B cell (primary cell): ENCODE data around the gene PRKN. TPM values are rescaled to one million over a fixed set of nuclear protein-coding genes. Genes with fewer than 3 reads are reported as not detected.

Experiments
- ATAC-seq: fragments of 200-7000 bp; cut with Tn5 transposase; one replicate; pipeline ENCODE4 v1.10.0; 2021; ENCODE audit warnings: low read depth, mild to moderate bottlenecking, moderate number of reproducible peaks, moderate library complexity
- CTCF ChIA-PET: fragments of 350-600 bp; sonication (Branson Sonifier 250); formaldehyde crosslinking; loops from one replicate; lab custom pipeline; 2021; ENCODE audit warnings: antibody characterized with exemption, inconsistent platforms; lab: Charles Lee
- POLR2A ChIA-PET: fragments of 350-600 bp; sonication (Branson Sonifier 250); formaldehyde crosslinking; loops from one replicate; lab custom pipeline; 2021; ENCODE audit warnings: antibody characterized with exemption; lab: Charles Lee
- DNase-seq: peaks from one replicate; pipeline ENCODE4 v3.0.0; 2013
- H2AFZ ChIP-seq: 2 replicates; pipeline ENCODE4 v1.6.1; 2012; ENCODE audit warnings: mild to moderate bottlenecking, low read depth, low read length; ENCODE audit not compliant: insufficient read depth, poor library complexity, severe bottlenecking
- H3K27ac ChIP-seq, 2 donors: 1 replicate in 1 of 2; 2 replicates in 1 of 2; pipeline ENCODE4 v1.5.1; 2012 to 2013; ENCODE audit warnings: low read length in 2 of 2, mild to moderate bottlenecking in 2 of 2, moderate library complexity in 1 of 2
- H3K27me3 ChIP-seq, 4 experiments: fragments of 200-600 bp in 1 of 4; sonication (generic) in 1 of 4; replicated peaks in 1 of 4; 1 replicate in 2 of 4; 2 replicates in 2 of 4; pipeline versions ENCODE4 v1.6.1 to v1.7.0; 2013 to 2016; ENCODE audit warnings: low read length in 3 of 4, mild to moderate bottlenecking in 2 of 4, mixed read lengths in 1 of 4, moderate library complexity in 1 of 4; ENCODE audit not compliant: insufficient read depth in 4 of 4, control insufficient read depth in 3 of 4; ENCODE audit errors: control extremely low read depth in 1 of 4
- H3K36me3 ChIP-seq, 2 experiments: replicated peaks in 1 of 2; 1 replicate in 1 of 2; 2 replicates in 1 of 2; pipeline versions ENCODE4 v1.6.1 to v1.7.1; 2013; ENCODE audit warnings: low read length in 1 of 2; ENCODE audit not compliant: insufficient read depth in 2 of 2, control insufficient read depth in 1 of 2; ENCODE audit errors: control extremely low read depth in 1 of 2, extremely low read depth in 1 of 2
- H3K4me1 ChIP-seq, 2 donors: fragments of 200-600 bp in 1 of 2; sonication (generic) in 1 of 2; 1 replicate in 1 of 2; 2 replicates in 1 of 2; pipeline versions ENCODE4 v1.5.1 to v1.6.1; 2013 to 2017; ENCODE audit warnings: low read length in 2 of 2; ENCODE audit not compliant: control insufficient read depth in 2 of 2, insufficient read depth in 2 of 2
- H3K4me2 ChIP-seq: replicated peaks from 2 replicates; pipeline ENCODE3; 2012; ENCODE audit warnings: mild to moderate bottlenecking, low read depth, low read length; ENCODE audit not compliant: poor library complexity, severe bottlenecking
- H3K4me3 ChIP-seq, 5 experiments: fragments of 200-600 bp in 1 of 5; sonication (generic) in 1 of 5; 1 replicate in 3 of 5; 2 replicates in 2 of 5; pipeline versions ENCODE4 v1.5.1 to v1.7.0; 2011 to 2016; ENCODE audit warnings: low read length in 4 of 5, mild to moderate bottlenecking in 4 of 5, low read depth in 2 of 5, control low read depth in 1 of 5, moderate library complexity in 1 of 5; ENCODE audit not compliant: insufficient read depth in 1 of 5; ENCODE audit errors: control extremely low read depth in 1 of 5, extremely low read depth in 1 of 5
- H3K79me2 ChIP-seq: fragments of 200-600 bp; sonication (generic); one replicate; pipeline ENCODE4 v1.6.0; 2016; ENCODE audit warnings: low read length; ENCODE audit not compliant: control insufficient read depth, insufficient read depth
- H3K9ac ChIP-seq: fragments of 200-600 bp; sonication (generic); 2 replicates; pipeline ENCODE4 v1.6.1; 2017; ENCODE audit warnings: mild to moderate bottlenecking, low read length, moderate library complexity
- H3K9me3 ChIP-seq, 3 donors: one replicate each; pipeline versions ENCODE4 v1.6.1 to v1.7.1; 2013; ENCODE audit warnings: low read length in 2 of 3; ENCODE audit not compliant: control insufficient read depth in 2 of 3, insufficient read depth in 1 of 3; ENCODE audit errors: control extremely low read depth in 1 of 3
- H4K20me1 ChIP-seq: 2 replicates; pipeline ENCODE4 v1.6.0; 2012; ENCODE audit warnings: mild to moderate bottlenecking, low read length; ENCODE audit not compliant: insufficient read depth, control insufficient read depth, poor library complexity, severe bottlenecking
- H3K27ac Mint-ChIP-seq: one replicate; pipeline ENCODE4 v1.8.0; 2021; ENCODE audit warnings: mixed read lengths
- H3K27me3 Mint-ChIP-seq: one replicate; pipeline ENCODE4 v1.8.0; 2021; ENCODE audit warnings: mixed read lengths
- H3K4me1 Mint-ChIP-seq: one replicate; pipeline ENCODE4 v1.8.0; 2021; ENCODE audit warnings: mixed read lengths
- H3K4me3 Mint-ChIP-seq: one replicate; pipeline ENCODE4 v1.8.0; 2021; ENCODE audit warnings: mixed read lengths
- H3K9me3 Mint-ChIP-seq: one replicate; pipeline ENCODE4 v1.8.0; 2022; ENCODE audit warnings: mixed read lengths; ENCODE audit not compliant: insufficient read depth
- CTCF ChIP-seq: fragments of 200-600 bp; IDR thresholded peaks from one replicate; pipeline ENCODE4 v1.8.0; 2022; ENCODE audit warnings: antibody characterized with exemption, mild to moderate bottlenecking
- EZH2 ChIP-seq: IDR thresholded peaks from 2 replicates; pipeline ENCODE4 v1.6.1; 2012; ENCODE audit warnings: borderline replicate concordance, low read depth, mild to moderate bottlenecking, moderate library complexity, low read length; ENCODE audit not compliant: insufficient read depth, poor library complexity, severe bottlenecking
- WGBS: methylation state at CpG from one replicate; pipeline ENCODE4 v1.1.5; 2013; ENCODE audit warnings: missing lambda C conversion rate; ENCODE audit not compliant: insufficient coverage; 5-methylcytosine and 5-hydroxymethylcytosine counted together
- intact Hi-C: fragments of 100-400 bp; cut with micrococcal nuclease; formaldehyde crosslinking; loops from one replicate; pipeline ENCODE4 v1.10.0; 2022
- polyA plus RNA-seq: library from polyadenylated mRNA; depleted of rRNA; stranded (reverse); fragments of >200 nt; gene quantifications from 2 replicates; pipeline ENCODE4 v1.2.3, GENCODE V29; 2012
- total RNA-seq, 2 donors: library from RNA; stranded (reverse); fragments of 120-200 nt in 1 of 2; gene quantifications; 1 replicate in 1 of 2; 2 replicates in 1 of 2; pipeline versions ENCODE4 v1.2.3 to v1.2.4, GENCODE V29; 2013 to 2022

The PRKN gene
- total and polyA plus RNA-seq, 2 donors (not counting 1 experiment from before 2014, with no cell fraction given): 1.6 to 6.2 TPM

GRCh38 chr6:162733489-162733888 is 5.9 kb upstream of the PRKN start:
- CTCF ChIA-PET: no interaction called here

GRCh38 chr6:162730502-162730901 is 2.9 kb upstream of the PRKN start:
- Histone ChIP-seq H2AFZ (no peak overlapping the region), H3K27me3 (no peaks in the 10 kb centered on the region), H3K79me2 (no peaks in the 10 kb centered on the region), H3K9ac (no peak overlapping the region), H4K20me1 (no peaks in the 10 kb centered on the region), H3K4me2 (no peak overlapping the region), H3K4me1 (peaks cover 8 to 13% of the 10 kb centered on the region in 2 donors), H3K4me3 (no peak overlapping the region), H3K36me3 (no peaks in the 10 kb centered on the region), H3K27ac (no peak overlapping the region), H3K9me3 (peaks cover 0 to 3% (median 0%) of the 10 kb centered on the region in 3 donors)
- ATAC-seq: no peak
- Mint-ChIP-seq H3K4me3 (no peak overlapping the region), H3K27ac (no peak overlapping the region), H3K4me1 (peaks cover 12% of the 10 kb centered on the region), H3K27me3 (no peaks in the 10 kb centered on the region), H3K9me3 (no peaks in the 10 kb centered on the region)
- intact Hi-C loops: no loop called here
- no peak for TF ChIP-seq CTCF
- TF ChIP-seq EZH2: no peak
- DNase-seq: no peak
- no CpG with 5 or more reads among the region's 1 CpG for WGBS
- CTCF ChIA-PET: no interaction called here
- POLR2A ChIA-PET: no interaction called here

More at GRCh38 chr6:162733489-162733888, 5.9 kb upstream of the PRKN start:
- no peak overlapping the region for H3K4me2 ChIP-seq
- WGBS: 62% methylated on average over 4 of the region's 4 CpGs
- no peak overlapping the region for H3K4me3 ChIP-seq
- H3K9ac ChIP-seq: no peak overlapping the region
- ATAC-seq (no peak), DNase-seq (no peak)
- peaks cover 0 to 3% (median 0%) of the 10 kb centered on the region in 3 donors for H3K9me3 ChIP-seq
- POLR2A ChIA-PET: no interaction called here
- intact Hi-C loops: loop anchor here (1.0 kb wide), 1 partner anchor 39 kb away; no protein-coding TSS in a partner anchor
- Mint-ChIP-seq H3K9me3 (no peaks in the 10 kb centered on the region), H3K27me3 (peaks cover 4% of the 10 kb centered on the region), H3K27ac (no peak overlapping the region), H3K4me3 (no peak overlapping the region), H3K4me1 (peaks cover under 1% of the 10 kb centered on the region)
- no peaks in the 10 kb centered on the region for H3K36me3 ChIP-seq
- no peaks in the 10 kb centered on the region for H3K4me1 ChIP-seq
- H4K20me1 ChIP-seq: no peaks in the 10 kb centered on the region
- H3K79me2 ChIP-seq: no peaks in the 10 kb centered on the region
- TF ChIP-seq CTCF: no peak
- no peak overlapping the region for H3K27ac ChIP-seq
- H3K27me3 ChIP-seq: no peaks in the 10 kb centered on the region
- no peak overlapping the region for H2AFZ ChIP-seq
